IPS DF 19.7 (cell line): ENCODE measurements around the gene BEND5.

ENCODE experiments used
- DNase-seq: peaks from one replicate; pipeline ENCODE4 v3.0.0-alpha.2; 2013; ENCODE audit warnings: low read depth, low spot score

BEND5 gene

GRCh38 chr1:48776393-48777218 is at the start of gene BEND5:
TSS of gene BEND5 (minus strand) at chr1:48776891. CDS start at chr1:48776831, 60 bp downstream.
- DNase-seq: peak; percentile 63

GRCh38 chr1:48823168-48823567 is 46.5 kb upstream of the BEND5 start:
- DNase-seq: no peak

DNA sequence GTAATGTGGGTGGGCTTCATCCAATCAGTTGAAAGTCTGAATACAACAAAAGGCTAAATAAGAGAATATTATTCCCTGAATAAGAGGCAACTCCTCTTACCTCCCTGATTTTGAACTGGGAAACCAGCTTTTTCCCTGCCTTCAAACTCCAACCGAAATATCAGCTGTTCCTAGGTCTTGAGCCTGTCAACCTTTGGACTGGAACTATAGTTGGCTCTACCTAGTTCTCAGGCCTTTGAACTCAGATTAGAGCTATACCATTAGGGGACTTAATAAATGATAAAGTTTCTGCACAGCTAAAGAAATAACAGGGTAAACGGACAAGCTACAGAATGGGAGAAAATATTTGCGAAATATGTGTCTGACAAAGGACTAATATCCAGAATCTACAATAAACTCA is 43.8 kb upstream of the BEND5 start:
- DNase-seq: no peak

- peak; percentile 20 for DNase-seq
These were observed 40.9 kb upstream of the BEND5 start for GRCh38 chr1:48817505-48818114.

- DNase-seq: no peak
These were observed 34.0 kb upstream of the BEND5 start for GRCh38 chr1:48810740-48811139.

- DNase-seq: no peak
These were observed 31.8 kb upstream of the BEND5 start for GRCh38 chr1:48808496-48808895.

- no peak for DNase-seq
These were observed 31.0 kb upstream of the BEND5 start for GRCh38 chr1:48807554-48808260.

DNA sequence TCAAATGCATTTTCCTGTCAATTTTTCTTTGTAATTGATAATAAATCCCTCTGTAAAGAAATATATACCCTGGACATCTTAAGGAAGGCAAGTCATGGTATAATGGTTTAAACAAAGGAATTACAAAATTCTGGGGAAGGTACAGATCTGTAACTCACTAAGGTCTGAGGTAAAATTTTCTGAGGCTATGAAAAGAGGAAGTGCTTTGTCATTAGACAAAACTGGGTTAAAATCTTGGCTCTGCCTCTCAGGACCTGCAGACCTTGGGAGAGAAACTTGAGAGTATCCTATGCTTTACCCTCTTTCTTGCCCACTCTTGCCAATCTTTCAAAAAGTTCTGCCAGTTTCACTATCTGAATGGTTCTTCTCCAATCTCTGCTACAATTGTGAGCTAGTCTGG is 26.8 kb upstream of the BEND5 start:
- DNase-seq: no peak

- no peak for DNase-seq
These were observed 18.1 kb upstream of the BEND5 start for GRCh38 chr1:48794816-48795215.

DNA sequence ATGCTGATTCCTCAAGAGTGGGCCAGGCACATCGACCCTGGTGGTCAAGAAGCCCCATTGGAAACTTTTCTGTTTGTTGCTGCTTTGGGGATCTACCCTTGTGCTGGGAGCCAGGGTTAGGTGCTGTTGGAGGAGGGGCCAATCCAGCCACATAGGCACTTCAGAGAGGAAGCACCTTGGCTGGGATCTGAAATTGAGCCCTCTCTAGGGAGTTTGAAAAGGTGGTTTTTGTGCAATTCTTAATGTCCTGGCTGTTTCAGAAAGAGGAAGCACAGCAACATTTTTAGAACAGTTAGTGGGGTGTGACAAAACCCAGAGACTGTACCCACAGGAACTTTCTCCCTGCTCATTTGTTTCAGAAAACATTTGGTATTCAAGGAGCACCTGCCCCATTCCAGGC is 17.2 kb upstream of the BEND5 start:
- DNase-seq: no peak

GRCh38 chr1:48792961-48793360 is 16.3 kb upstream of the BEND5 start:
- DNase-seq: no peak

DNA sequence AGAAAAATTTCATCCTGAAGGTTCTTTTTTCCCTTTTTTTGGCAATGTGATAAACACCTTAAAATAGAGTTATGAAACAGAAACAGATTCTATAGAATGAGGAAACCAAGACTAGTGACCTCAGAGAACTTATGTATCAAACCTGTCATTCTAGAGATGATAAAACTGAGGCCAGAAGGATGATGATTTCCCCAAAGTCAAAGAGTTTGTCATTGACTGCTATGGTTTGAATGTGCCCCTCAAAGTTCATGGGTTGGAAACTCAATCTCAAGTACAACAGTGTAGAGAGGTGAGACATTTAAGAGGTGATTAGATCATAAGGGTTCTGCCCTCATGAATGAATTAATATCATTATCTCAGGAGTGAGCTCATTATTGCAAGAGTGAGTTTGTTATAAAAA is 13.7 kb upstream of the BEND5 start:
- DNase-seq: no peak

- no peak for DNase-seq
These were observed 13.2 kb upstream of the BEND5 start for GRCh38 chr1:48789903-48790302.

- no peak for DNase-seq
These were observed 9.2 kb upstream of the BEND5 start for GRCh38 chr1:48785869-48786268.

GRCh38 chr1:48784301-48784700 is 7.6 kb upstream of the BEND5 start:
- DNase-seq: no peak

- no peak for DNase-seq
These were observed 666 bp upstream of the BEND5 start for GRCh38 chr1:48777219-48777895.

DNA sequence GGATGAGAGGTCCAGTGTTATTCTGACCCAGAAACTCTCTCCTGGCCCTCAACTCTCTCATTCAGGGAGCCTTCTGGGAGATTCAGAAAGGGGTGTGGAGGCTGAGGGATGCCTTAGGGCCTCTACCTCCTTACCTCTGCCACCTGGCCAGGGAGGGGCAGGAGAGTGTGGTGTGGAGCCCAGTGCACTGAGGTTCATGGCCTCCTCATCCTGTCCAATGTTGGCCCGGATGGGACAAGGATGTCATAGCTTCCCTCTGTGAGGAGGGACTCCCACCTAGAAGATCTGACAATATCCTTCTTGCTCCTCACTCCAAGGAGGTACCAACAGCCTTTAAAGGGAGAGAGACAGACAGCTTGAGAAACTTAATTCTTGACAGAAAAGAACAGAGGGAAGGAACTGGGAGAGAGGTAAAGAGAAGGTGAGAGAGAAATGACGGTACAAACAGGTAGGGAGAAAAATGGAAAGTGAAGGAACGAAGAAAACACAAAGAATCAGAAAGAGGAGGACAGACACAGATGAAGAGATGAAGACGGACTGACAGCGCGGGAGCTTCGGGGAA is 779 bp downstream of the BEND5 start:
- DNase-seq: no peak

DNA sequence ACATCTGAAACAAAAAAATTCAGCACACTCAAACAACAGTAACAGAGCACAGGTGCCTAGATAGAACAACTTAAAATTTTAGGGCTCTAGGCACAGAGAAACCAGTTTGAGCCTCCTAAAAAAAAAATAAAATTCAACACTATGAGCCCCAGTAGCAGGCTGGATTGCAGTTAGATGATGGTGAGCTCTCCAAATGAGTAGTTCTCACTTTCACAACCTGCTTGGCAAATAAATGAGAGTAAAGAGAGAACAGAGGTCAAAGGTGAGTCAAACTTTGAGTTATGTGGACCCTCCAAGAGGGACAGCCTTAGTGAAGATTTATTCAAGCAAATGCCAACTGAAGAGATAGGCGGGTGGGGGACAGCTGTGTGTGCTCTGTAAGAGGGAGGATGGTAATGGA is 3.6 kb downstream of the BEND5 start:
- no peak for DNase-seq

GRCh38 chr1:48772211-48772610 is 4.5 kb downstream of the BEND5 start:
- no peak for DNase-seq

DNA sequence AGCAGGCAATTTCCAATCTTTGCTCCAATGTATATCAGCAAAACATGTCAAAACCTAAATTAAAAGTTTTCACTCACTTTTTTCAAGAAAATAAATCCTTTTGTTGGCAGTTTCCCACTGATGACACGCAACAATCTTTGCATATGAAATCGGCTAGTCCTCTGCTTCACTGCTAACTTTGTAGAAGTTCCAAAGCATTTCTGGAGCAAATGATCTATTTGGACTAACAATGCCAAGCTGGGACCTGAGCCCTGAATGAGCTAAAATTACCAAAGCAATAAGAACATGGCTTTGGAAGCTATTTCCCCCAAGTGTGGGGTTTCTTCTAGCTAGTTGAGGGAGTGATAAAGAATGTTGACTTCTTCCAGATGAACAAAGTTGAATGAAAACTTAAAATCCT is 5.1 kb downstream of the BEND5 start:
- DNase-seq: no peak

DNA sequence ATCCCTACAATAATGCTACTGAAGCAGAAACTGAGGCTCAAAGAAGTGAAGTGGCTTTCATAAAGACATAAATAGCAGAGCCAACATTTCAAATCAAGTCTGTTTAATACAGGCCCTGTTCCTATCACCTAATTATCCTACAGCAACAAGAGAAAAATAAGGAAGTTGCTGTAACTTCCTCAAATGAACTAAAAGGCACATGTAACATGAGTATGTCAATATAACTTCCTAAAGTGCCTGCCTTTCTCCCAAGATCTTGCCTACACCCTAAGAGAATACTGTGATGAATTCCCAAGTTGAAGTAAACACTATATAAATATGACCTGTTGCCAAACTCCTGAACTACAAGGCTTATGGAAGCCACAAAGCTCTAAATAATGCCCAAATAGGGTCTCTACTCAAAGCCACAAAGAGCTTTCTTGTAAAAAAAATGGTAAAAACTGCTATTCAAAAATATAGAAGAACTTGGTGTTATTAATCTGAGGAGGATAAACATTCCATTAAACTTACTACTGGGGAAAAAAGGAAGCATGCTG is 8.6 kb downstream of the BEND5 start:
- no peak for DNase-seq

GRCh38 chr1:48765335-48765734 is 11.4 kb downstream of the BEND5 start:
- no peak for DNase-seq
